GM12801 (cell line): ENCODE results near the gene FMNL2.

Source experiments
- TF ChIP-seq, protein P1 (sequence below): IDR thresholded peaks from one replicate; pipeline ENCODE4 v1.5.1; 2011; ENCODE audit warnings: control low read depth; ENCODE audit not compliant: insufficient read length; ENCODE audit errors: extremely low read depth

FMNL2 gene

GRCh38 chr2:152603166-152603565, 268.2 kb downstream of the FMNL2 start:
- TF ChIP-seq, protein P1, sequence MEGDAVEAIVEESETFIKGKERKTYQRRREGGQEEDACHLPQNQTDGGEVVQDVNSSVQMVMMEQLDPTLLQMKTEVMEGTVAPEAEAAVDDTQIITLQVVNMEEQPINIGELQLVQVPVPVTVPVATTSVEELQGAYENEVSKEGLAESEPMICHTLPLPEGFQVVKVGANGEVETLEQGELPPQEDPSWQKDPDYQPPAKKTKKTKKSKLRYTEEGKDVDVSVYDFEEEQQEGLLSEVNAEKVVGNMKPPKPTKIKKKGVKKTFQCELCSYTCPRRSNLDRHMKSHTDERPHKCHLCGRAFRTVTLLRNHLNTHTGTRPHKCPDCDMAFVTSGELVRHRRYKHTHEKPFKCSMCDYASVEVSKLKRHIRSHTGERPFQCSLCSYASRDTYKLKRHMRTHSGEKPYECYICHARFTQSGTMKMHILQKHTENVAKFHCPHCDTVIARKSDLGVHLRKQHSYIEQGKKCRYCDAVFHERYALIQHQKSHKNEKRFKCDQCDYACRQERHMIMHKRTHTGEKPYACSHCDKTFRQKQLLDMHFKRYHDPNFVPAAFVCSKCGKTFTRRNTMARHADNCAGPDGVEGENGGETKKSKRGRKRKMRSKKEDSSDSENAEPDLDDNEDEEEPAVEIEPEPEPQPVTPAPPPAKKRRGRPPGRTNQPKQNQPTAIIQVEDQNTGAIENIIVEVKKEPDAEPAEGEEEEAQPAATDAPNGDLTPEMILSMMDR: no peak

- TF ChIP-seq, protein P1: no peak
Observed at GRCh38 chr2:152606081-152606480, 271.1 kb downstream of the FMNL2 start.

- TF ChIP-seq, protein P1: no peak
Observed at GRCh38 chr2:152606941-152607340, 272.0 kb downstream of the FMNL2 start.

GRCh38 chr2:152607793-152608300, 272.9 kb downstream of the FMNL2 start:
- TF ChIP-seq, protein P1: no peak

- TF ChIP-seq, protein P1: no peak
Observed at GRCh38 chr2:152609154-152609553, 274.2 kb downstream of the FMNL2 start.

DNA sequence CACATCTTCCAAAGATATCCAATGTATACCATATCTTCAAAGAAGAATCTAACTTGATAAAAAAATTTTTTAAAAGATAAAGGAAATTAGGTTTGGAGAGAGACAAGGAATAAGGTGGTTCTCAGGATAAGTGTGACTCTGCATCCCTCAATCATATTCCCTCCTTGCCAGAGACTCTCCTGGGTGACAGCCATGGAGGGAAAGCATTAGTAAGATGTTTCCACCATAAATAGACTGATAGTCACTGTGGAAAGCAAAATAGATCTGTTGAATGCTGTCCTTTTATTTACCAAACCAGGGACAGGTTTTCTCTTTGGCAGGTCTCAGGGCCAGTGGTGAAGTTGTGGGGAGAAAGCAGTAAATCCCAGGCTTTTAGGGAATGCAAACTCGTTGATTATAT, 274.7 kb downstream of the FMNL2 start:
- TF ChIP-seq, protein P1: no peak

DNA sequence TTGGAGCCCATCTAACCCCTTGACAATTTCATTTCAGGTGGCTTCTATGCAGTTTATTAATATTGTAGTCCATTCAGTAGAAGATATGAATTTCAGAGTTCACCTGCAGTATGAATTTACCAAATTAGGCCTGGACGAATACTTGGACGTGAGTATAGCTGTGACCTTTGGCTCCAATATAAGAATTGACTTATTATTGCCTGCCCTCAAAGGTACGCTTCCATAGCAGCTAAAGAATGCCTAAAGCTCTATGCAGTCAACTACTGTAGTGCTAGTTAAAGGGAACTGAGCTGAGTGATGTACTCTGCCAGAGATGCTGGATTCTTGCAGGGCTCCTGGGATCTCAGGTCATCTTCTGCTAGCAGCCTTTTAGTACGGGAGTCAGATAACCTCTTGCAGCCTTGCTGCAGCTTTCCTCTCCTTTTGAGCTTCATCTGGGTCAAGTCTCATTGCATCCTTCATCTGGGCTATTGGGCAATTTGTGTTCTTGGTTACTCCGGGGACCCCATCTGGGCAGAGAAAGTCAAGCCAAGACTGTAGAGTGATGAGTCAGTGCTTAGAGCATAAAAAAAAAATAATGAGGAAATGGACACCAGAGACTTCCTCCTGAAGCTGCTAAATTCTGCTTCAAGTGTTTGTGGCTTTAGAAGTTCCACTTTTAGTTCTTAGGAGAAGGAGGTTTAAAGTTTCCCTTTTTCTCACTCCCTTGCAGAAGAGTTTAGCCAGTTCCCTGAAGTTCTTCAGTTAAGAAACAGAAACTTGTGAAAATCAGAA, 276.7 kb downstream of the FMNL2 start:
- TF ChIP-seq, protein P1: no peak
